OCI-LY7 (cell line): Measurements from ENCODE around the gene DFFB. TPM values are rescaled to one million over a fixed set of nuclear protein-coding genes. Genes with fewer than 3 reads are reported as not detected.

ENCODE experiments used
- BruUV-seq: library from RNA; stranded (reverse); fragments of 400-500 nt; replicated peaks from 2 replicates; lab custom pipeline; 2021; lab: Mats Ljungman, UMichigan
- CTCF ChIA-PET: fragments of 300-600 bp; sonication (Branson Sonifier 250); formaldehyde crosslinking; loops from one replicate; lab custom pipeline; 2022; ENCODE audit warnings: antibody characterized with exemption; ENCODE audit not compliant: unreplicated experiment; lab: Charles Lee
- POLR2A ChIA-PET: fragments of 300-600 bp; sonication (Branson Sonifier 250); formaldehyde crosslinking; loops from one replicate; lab custom pipeline; 2022; ENCODE audit warnings: antibody characterized with exemption; lab: Charles Lee
- DNase-seq: peaks from one replicate; pipeline ENCODE4 v3.0.0-alpha.2; 2015; ENCODE audit warnings: low spot score
- H2AFZ ChIP-seq: fragments of 200-600 bp; sonication (generic), shearing (Covaris generic); 2 replicates; pipeline ENCODE4 v1.6.1; 2014; ENCODE audit warnings: mild to moderate bottlenecking, antibody characterized with exemption, low read length, moderate library complexity
- H3K27ac ChIP-seq: fragments of 200-600 bp; sonication (generic); 2 replicates; pipeline ENCODE4 v1.5.1; 2014; ENCODE audit warnings: mixed run types, low read depth, mild to moderate bottlenecking, moderate library complexity, low read length, inconsistent platforms; ENCODE audit not compliant: poor library complexity, severe bottlenecking
- H3K36me3 ChIP-seq: fragments of 200-600 bp; sonication (generic); 2 replicates; pipeline ENCODE4 v1.6.1; 2014; ENCODE audit warnings: mild to moderate bottlenecking, antibody characterized with exemption, low read length, moderate library complexity, mixed read lengths; ENCODE audit not compliant: insufficient read depth
- H3K4me1 ChIP-seq: fragments of 200-600 bp; sonication (generic); 2 replicates; pipeline ENCODE4 v1.5.1; 2014; ENCODE audit warnings: mild to moderate bottlenecking, low read length; ENCODE audit not compliant: insufficient read depth, poor library complexity, severe bottlenecking
- H3K4me2 ChIP-seq: fragments of 200-600 bp; sonication (generic); 2 replicates; pipeline ENCODE4 v1.6.1; 2014; ENCODE audit warnings: mild to moderate bottlenecking, low read length
- H3K4me3 ChIP-seq: fragments of 200-600 bp; sonication (generic); 2 replicates; pipeline ENCODE4 v1.5.1; 2014; ENCODE audit warnings: mild to moderate bottlenecking, low read depth, low read length; ENCODE audit not compliant: poor library complexity, severe bottlenecking
- H3K79me2 ChIP-seq: fragments of 200-600 bp; sonication (generic); 2 replicates; pipeline ENCODE4 v1.6.1; 2016; ENCODE audit warnings: low read depth, mild to moderate bottlenecking, low read length, moderate library complexity, mixed read lengths; ENCODE audit not compliant: insufficient read depth
- H3K9me2 ChIP-seq: fragments of 200-600 bp; sonication (generic); 2 replicates; pipeline ENCODE4 v1.6.1; 2016; ENCODE audit warnings: mild to moderate bottlenecking, low read length, mixed read lengths; ENCODE audit not compliant: insufficient read depth
- H3K9me3 ChIP-seq: fragments of 200-600 bp; sonication (generic); 2 replicates; pipeline ENCODE4 v1.6.1; 2014; ENCODE audit warnings: mild to moderate bottlenecking, mixed run types, low read length, mixed read lengths
- H4K20me1 ChIP-seq: fragments of 200-600 bp; sonication (generic); 2 replicates; pipeline ENCODE4 v1.6.1; 2014; ENCODE audit warnings: mild to moderate bottlenecking, antibody characterized with exemption, low read length, moderate library complexity, mixed read lengths; ENCODE audit not compliant: insufficient read depth
- EZH2phosphoT487 ChIP-seq: fragments of 200-600 bp; sonication (generic); IDR thresholded peaks from 2 replicates; pipeline ENCODE4 v1.6.1; 2018; ENCODE audit warnings: low read depth, borderline replicate concordance, mild to moderate bottlenecking, mixed run types, antibody characterized with exemption, low read length, moderate library complexity, mixed read lengths
- intact Hi-C: fragments of 100-400 bp; cut with micrococcal nuclease; formaldehyde crosslinking; loops from one replicate; pipeline ENCODE4 v1.10.0; 2022; ENCODE audit not compliant: unreplicated experiment
- total RNA-seq, 2 experiments: library from RNA; depleted of rRNA in 1 of 2; stranded (reverse); fragments of >200 nt in 1 of 2; shearing (Covaris generic) in 1 of 2; gene quantifications; 2 replicates each; pipeline ENCODE4 v1.2.3, GENCODE V29; 2014 to 2022
- TF ChIP-seq, protein P1 (sequence below): fragments of 200-600 bp; sonication (generic); conservative IDR thresholded peaks from 2 replicates; pipeline ENCODE4 v1.5.1; 2014; ENCODE audit warnings: mild to moderate bottlenecking, antibody characterized with exemption, low read length, moderate library complexity, mixed read lengths

Gene DFFB
- total RNA-seq, 2 experiments from 2014 or later: 15.2 to 17.9 TPM

DNA sequence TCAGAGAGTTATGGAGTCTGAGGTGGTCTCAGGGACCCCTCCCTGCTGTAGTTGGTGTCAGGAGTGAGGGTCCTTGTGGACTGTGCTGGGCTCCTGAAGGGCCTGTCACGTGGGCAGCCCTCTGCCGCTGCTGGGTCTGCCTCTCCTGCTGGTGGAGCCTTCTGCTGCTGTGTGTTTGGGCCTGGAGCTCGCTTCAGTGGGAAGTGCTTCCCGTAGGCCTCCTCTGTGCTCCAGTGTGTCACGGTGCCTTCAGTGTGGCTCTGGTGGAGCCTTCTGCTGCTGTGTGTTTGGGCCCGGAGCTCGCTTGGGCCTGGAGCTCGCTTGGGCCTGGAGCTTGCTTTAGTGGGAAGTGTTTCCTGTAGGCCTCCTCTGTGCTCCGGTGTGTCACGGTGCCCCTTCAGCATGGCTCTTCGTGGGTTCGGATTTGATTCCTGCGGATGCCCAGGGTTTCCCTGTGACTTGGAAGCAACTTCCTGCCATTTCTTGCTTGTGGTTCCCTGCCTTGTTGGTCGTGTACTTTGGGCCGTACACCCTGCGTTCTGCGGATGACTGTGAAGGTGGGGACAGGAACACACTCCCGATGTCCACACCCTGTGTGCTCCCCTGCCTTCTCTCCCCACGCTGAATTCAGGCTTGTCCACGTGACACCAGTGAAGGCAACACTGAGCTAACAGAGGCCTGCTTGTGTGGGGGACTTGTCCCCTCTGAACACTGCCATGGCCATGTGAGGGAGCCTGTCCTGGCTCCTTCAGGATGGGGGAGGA lies 23.3 kb downstream of the DFFB start:
- intact Hi-C loops: no loop called here
- Histone ChIP-seq H3K4me1 (peaks cover 10% of the 10 kb centered on the region), H3K79me2 (no peaks in the 10 kb centered on the region), H3K27ac (no peak overlapping the region), H3K9me3 (no peaks in the 10 kb centered on the region), H2AFZ (no peak overlapping the region), H3K36me3 (peaks cover 49% of the 10 kb centered on the region), H3K9me2 (no peaks in the 10 kb centered on the region), H4K20me1 (no peaks in the 10 kb centered on the region), H3K4me2 (no peak overlapping the region; the same call in 1 of the 2 replicates), H3K4me3 (no peak overlapping the region)
- no peak for DNase-seq
- no TSS peak for BruUV-seq
- POLR2A ChIA-PET: interaction anchor here (0.5 kb wide), 1 partner anchor 709 kb away, joined by 3 read pairs; no protein-coding TSS in a partner anchor
- TF ChIP-seq, protein P1, sequence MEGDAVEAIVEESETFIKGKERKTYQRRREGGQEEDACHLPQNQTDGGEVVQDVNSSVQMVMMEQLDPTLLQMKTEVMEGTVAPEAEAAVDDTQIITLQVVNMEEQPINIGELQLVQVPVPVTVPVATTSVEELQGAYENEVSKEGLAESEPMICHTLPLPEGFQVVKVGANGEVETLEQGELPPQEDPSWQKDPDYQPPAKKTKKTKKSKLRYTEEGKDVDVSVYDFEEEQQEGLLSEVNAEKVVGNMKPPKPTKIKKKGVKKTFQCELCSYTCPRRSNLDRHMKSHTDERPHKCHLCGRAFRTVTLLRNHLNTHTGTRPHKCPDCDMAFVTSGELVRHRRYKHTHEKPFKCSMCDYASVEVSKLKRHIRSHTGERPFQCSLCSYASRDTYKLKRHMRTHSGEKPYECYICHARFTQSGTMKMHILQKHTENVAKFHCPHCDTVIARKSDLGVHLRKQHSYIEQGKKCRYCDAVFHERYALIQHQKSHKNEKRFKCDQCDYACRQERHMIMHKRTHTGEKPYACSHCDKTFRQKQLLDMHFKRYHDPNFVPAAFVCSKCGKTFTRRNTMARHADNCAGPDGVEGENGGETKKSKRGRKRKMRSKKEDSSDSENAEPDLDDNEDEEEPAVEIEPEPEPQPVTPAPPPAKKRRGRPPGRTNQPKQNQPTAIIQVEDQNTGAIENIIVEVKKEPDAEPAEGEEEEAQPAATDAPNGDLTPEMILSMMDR: no peak
- TF ChIP-seq EZH2phosphoT487: no peak
- CTCF ChIA-PET: no interaction called here

DNA sequence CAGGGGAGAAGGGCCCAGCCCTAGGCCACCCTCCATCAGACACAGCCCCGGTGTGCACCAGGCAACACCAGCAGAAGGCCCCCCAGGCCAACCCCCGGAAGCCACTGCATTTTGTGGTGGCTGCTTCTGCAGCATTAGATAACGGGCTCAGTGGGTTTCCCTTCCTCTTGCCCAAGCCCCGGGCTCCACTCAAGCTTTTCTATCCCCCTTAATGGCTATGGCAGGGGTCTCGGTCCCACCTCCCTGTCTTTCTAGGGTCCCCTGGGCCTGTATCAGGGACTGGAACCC lies 23.9 kb downstream of the DFFB start:
- H3K9me3 ChIP-seq: no peaks in the 10 kb centered on the region
- peak overlapping the region; percentile 19 for H3K27ac ChIP-seq
- no TSS peak for BruUV-seq
- no peak overlapping the region for H2AFZ ChIP-seq
- intact Hi-C loops: no loop called here
- H3K36me3 ChIP-seq: peaks cover 54% of the 10 kb centered on the region
- CTCF ChIA-PET: no interaction called here
- no peak for TF ChIP-seq EZH2phosphoT487
- TF ChIP-seq, protein P1: no peak
- H3K4me3 ChIP-seq: no peak overlapping the region
- peaks cover 10% of the 10 kb centered on the region for H3K4me1 ChIP-seq
- H3K4me2 ChIP-seq: no peak overlapping the region; the same call in 1 of the 2 replicates
- no peaks in the 10 kb centered on the region for H3K79me2 ChIP-seq
- DNase-seq: peak; percentile 21
- H4K20me1 ChIP-seq: no peaks in the 10 kb centered on the region
- POLR2A ChIA-PET: interaction anchor here (0.5 kb wide), 1 partner anchor 709 kb away, joined by 3 read pairs; no protein-coding TSS in a partner anchor
- H3K9me2 ChIP-seq: no peaks in the 10 kb centered on the region

DNA sequence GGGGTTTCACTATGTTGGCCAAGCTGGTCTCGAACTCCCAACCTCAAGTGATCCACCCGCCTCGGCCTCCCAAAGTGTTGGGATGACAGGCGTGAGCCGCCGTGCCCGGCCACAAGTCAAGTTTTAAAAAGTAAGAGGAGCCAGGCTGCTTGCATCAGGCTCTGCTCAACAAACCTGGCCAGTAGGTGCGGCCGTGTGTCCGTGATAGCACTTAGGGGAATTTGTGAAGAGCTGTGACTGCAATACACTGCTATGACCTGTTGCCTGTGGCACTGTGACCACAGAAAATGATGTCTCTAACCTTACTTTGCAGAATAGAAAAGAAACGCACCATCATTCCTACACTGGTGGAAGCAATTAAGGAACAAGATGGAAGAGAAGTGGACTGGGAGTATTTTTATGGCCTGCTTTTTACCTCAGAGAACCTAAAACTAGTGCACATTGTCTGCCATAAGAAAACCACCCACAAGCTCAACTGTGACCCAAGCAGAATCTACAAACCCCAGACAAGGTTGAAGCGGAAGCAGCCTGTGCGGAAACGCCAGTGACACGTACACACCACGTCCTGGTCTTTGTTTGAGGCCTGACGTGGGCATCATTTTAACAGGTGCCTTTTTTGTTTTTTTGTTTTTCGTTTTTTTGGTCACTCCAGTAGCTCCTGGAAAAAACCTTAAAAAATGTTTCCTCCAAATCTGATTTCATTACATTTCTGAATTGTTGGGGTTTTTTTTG lies 26.1 kb downstream of the DFFB start:
- no peaks in the 10 kb centered on the region for H4K20me1 ChIP-seq
- no peak overlapping the region for H3K27ac ChIP-seq
- intact Hi-C loops: no loop called here
- H3K9me2 ChIP-seq: no peaks in the 10 kb centered on the region
- peaks cover 10% of the 10 kb centered on the region for H3K4me1 ChIP-seq
- H3K4me3 ChIP-seq: no peak overlapping the region
- H3K4me2 ChIP-seq: no peak overlapping the region
- DNase-seq: no peak
- H3K36me3 ChIP-seq: peaks cover 69% of the 10 kb centered on the region
- ChIA-PET POLR2A (no interaction called here), CTCF (no interaction called here)
- H3K9me3 ChIP-seq: no peaks in the 10 kb centered on the region
- H3K79me2 ChIP-seq: no peaks in the 10 kb centered on the region
- no peak for TF ChIP-seq EZH2phosphoT487
- TF ChIP-seq, protein P1: no peak
- BruUV-seq: no TSS peak
- no peak overlapping the region for H2AFZ ChIP-seq
